Muscle layer of duodenum (tissue), 2 donors: ENCODE measurements around the gene HDAC9.

Experiments used
- H3K27ac ChIP-seq: one replicate; pipeline ENCODE4 v1.7.0; 2013; ENCODE audit warnings: mild to moderate bottlenecking, low read length
- H3K27me3 ChIP-seq: one replicate; pipeline ENCODE4 v1.7.0; 2013; ENCODE audit warnings: low read depth, mild to moderate bottlenecking, control low read depth, low read length
- H3K36me3 ChIP-seq, 2 donors: one replicate each; pipeline ENCODE4 v1.7.0; 2013; ENCODE audit warnings: low read length in 2 of 2, control low read depth in 1 of 2, mild to moderate bottlenecking in 1 of 2; ENCODE audit not compliant: insufficient read depth in 2 of 2, control insufficient read depth in 1 of 2
- H3K4me1 ChIP-seq, 2 donors: one replicate each; pipeline ENCODE4 v1.7.0; 2013; ENCODE audit warnings: low read length in 2 of 2, mild to moderate bottlenecking in 2 of 2, control low read depth in 1 of 2, moderate library complexity in 1 of 2; ENCODE audit not compliant: insufficient read depth in 2 of 2, control insufficient read depth in 1 of 2
- H3K4me3 ChIP-seq, 2 donors: one replicate each; pipeline ENCODE4 v1.7.0; 2013; ENCODE audit warnings: low read length in 2 of 2, low read depth in 1 of 2, mild to moderate bottlenecking in 1 of 2
- H3K9me3 ChIP-seq, 2 donors: one replicate each; pipeline ENCODE4 v1.7.0; 2013; ENCODE audit warnings: low read length in 2 of 2, control low read depth in 1 of 2, mild to moderate bottlenecking in 1 of 2; ENCODE audit not compliant: control insufficient read depth in 1 of 2
- donor health status: healthy.

The HDAC9 gene

GRCh38 chr7:18469316-18469715 is 26.2 kb upstream of the HDAC9 start:
- Histone ChIP-seq H3K27ac (no peak overlapping the region), H3K4me1 (no peaks in the 10 kb centered on the region), H3K36me3 (no peaks in the 10 kb centered on the region), H3K9me3 (no peaks in the 10 kb centered on the region), H3K27me3 (no peaks in the 10 kb centered on the region), H3K4me3 (no peak overlapping the region)

DNA sequence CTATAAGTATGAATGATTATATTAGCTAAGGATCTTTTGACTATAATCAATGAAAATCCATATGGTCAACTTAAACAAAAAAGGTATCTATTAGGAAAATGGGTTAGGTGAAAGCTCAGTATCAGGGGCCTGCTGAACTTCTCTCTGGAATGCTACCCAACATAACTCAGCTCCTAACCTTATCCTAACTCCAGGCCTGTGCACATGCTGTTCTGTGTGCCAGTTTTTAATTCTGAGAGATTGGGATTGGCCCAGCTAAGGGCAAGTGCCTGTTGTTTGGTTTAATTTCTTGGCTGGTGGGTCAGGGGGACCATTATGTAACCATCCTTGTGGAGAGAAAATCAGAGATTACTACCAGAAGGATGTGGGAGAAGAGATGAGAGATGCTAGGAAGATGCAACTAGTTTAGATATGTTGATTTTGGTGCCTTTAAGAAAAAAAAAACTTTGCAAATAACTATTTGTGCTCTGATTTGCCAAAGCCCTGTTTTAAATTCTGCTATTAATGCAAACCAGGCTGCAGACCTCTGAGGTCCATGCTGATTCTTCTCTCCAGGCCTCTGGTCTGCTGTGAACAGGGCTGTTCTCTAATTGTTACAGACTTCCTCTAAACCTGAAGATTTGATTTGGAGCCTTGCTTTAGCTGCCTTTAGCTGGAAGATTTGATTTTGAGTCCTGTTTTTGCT is 23.9 kb upstream of the HDAC9 start:
- Histone ChIP-seq H3K27ac (no peak overlapping the region), H3K4me3 (no peak overlapping the region), H3K36me3 (no peaks in the 10 kb centered on the region), H3K4me1 (no peaks in the 10 kb centered on the region), H3K9me3 (no peaks in the 10 kb centered on the region), H3K27me3 (no peaks in the 10 kb centered on the region)

DNA sequence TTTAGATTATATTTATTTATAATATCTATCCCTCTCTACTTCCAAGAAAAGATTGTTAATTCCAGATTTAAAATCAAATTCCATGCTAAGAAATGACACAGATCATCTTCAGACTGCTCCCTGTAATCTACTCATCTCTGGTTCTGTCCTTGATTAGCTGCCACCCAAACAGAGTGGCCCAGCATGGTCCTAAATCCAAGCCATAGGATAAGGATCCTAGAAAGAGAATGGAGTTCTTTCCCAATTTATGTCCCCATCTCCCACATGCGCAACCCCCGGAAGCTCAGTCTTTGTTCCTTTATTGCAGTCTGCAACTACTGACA is 23.4 kb upstream of the HDAC9 start:
- Histone ChIP-seq H3K4me1 (no peaks in the 10 kb centered on the region), H3K27me3 (no peaks in the 10 kb centered on the region), H3K36me3 (no peaks in the 10 kb centered on the region), H3K9me3 (no peaks in the 10 kb centered on the region), H3K4me3 (no peak overlapping the region), H3K27ac (no peak overlapping the region)

DNA sequence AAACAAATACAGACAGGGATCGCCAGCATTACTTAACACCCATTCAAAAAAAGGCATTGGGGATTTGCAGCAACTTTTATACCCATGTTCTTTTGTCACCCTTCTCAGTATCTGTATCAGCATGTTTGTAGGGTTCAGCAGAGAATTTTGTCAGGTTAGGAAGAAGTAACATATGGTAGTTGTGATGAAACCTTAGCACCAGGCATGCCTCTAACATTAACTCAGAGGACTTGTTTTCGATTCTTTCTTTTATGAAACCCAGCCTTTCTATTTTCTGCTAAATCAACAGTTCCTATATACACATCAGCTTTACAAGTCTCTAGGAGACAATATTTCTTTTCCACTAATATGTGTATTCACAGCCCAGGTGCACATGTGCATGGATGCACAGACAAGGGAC is 22.4 kb upstream of the HDAC9 start:
- Histone ChIP-seq H3K36me3 (no peaks in the 10 kb centered on the region), H3K27ac (no peak overlapping the region)

GRCh38 chr7:18474944-18475343 is 20.6 kb upstream of the HDAC9 start:
- Histone ChIP-seq H3K4me3 (no peak overlapping the region), H3K36me3 (no peaks in the 10 kb centered on the region), H3K27ac (no peak overlapping the region), H3K27me3 (no peaks in the 10 kb centered on the region), H3K9me3 (no peaks in the 10 kb centered on the region), H3K4me1 (no peaks in the 10 kb centered on the region)

More for the DNA sequence above, 22.4 kb upstream of the HDAC9 start:
- H3K4me1 ChIP-seq = no peaks in the 10 kb centered on the region
- H3K27me3 ChIP-seq = no peaks in the 10 kb centered on the region
- H3K9me3 ChIP-seq = no peaks in the 10 kb centered on the region
- H3K4me3 ChIP-seq = no peak overlapping the region

DNA sequence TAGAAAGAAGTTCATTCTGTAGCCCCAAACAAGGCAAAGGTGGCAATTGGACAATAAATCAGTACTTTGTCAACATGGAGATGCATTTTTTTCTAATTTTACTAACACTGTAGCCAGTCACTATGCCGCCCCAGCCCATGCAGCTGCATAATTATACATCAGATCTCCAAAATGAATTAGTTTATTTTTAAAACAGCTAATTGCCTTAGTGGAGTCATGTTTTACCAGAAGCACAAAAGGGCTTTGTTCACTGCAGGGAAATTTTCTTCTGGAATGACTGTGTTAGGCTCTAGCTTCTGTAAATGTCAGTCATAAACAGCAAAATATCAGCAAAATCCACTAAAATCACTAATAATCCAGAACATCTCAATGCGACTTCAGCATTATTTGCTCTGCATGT is 20.1 kb upstream of the HDAC9 start:
- no peak overlapping the region for H3K27ac ChIP-seq

GRCh38 chr7:18481776-18482175 is 13.8 kb upstream of the HDAC9 start:
- H3K4me3 ChIP-seq = no peak overlapping the region
- H3K27ac ChIP-seq = no peak overlapping the region
- no peaks in the 10 kb centered on the region for H3K9me3 ChIP-seq
- no peaks in the 10 kb centered on the region for H3K27me3 ChIP-seq
- no peaks in the 10 kb centered on the region for H3K36me3 ChIP-seq
- H3K4me1 ChIP-seq = no peaks in the 10 kb centered on the region

More for the DNA sequence above, 20.1 kb upstream of the HDAC9 start:
- Histone ChIP-seq H3K9me3 (no peaks in the 10 kb centered on the region), H3K36me3 (no peaks in the 10 kb centered on the region), H3K4me3 (no peak overlapping the region), H3K4me1 (no peaks in the 10 kb centered on the region), H3K27me3 (no peaks in the 10 kb centered on the region)

DNA sequence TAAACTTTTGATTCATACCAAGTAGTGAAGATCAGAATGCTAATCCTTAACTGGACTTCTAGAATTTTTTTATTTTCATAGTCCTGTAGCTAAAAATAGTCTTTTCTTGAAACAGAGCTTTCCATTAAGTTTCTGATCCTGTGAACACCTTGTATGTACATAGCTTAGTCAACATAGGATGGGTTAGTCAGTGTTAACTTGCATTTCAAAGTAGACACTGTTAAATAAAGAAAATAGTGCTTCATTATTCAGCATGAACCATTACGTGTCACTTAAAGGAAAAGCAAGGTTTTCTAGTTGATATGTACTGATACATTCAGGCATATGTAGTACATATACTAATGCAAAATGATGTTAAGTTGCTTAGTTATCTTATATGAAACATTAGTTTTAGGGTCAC is 7.5 kb upstream of the HDAC9 start:
- Histone ChIP-seq H3K27me3 (no peaks in the 10 kb centered on the region), H3K36me3 (no peaks in the 10 kb centered on the region), H3K27ac (no peak overlapping the region), H3K4me3 (no peak overlapping the region), H3K4me1 (no peaks in the 10 kb centered on the region), H3K9me3 (no peaks in the 10 kb centered on the region)

- H3K9me3 ChIP-seq = no peaks in the 10 kb centered on the region
- H3K4me3 ChIP-seq = no peak overlapping the region
- no peak overlapping the region for H3K27ac ChIP-seq
- H3K36me3 ChIP-seq = no peaks in the 10 kb centered on the region
- no peaks in the 10 kb centered on the region for H3K27me3 ChIP-seq
- H3K4me1 ChIP-seq = no peaks in the 10 kb centered on the region
Measured at GRCh38 chr7:18489624-18490023, 5.9 kb upstream of the HDAC9 start.

GRCh38 chr7:18491871-18492270 is 3.7 kb upstream of the HDAC9 start:
- Histone ChIP-seq H3K27me3 (no peaks in the 10 kb centered on the region), H3K4me3 (no peak overlapping the region), H3K27ac (no peak overlapping the region), H3K36me3 (no peaks in the 10 kb centered on the region), H3K9me3 (no peaks in the 10 kb centered on the region), H3K4me1 (peaks cover 0 to 10% of the 10 kb centered on the region in 2 donors)

GRCh38 chr7:18494406-18494805 is 1.1 kb upstream of the HDAC9 start:
- Histone ChIP-seq H3K4me1 (peaks cover 0 to 10% of the 10 kb centered on the region in 2 donors), H3K36me3 (no peaks in the 10 kb centered on the region), H3K4me3 (no peak overlapping the region), H3K27ac (no peak overlapping the region), H3K27me3 (no peaks in the 10 kb centered on the region), H3K9me3 (no peaks in the 10 kb centered on the region)

GRCh38 chr7:18494821-18495408 is 634 bp upstream of the HDAC9 start:
- Histone ChIP-seq H3K27ac (peak overlapping the region; percentile 11), H3K27me3 (no peaks in the 10 kb centered on the region), H3K4me3 (peak overlapping the region; percentile 55 to 58), H3K36me3 (no peaks in the 10 kb centered on the region), H3K9me3 (no peaks in the 10 kb centered on the region), H3K4me1 (peaks cover 0 to 10% of the 10 kb centered on the region in 2 donors)
